Measurements from ENCODE around the gene BZW1.

The BZW1 gene

DNA sequence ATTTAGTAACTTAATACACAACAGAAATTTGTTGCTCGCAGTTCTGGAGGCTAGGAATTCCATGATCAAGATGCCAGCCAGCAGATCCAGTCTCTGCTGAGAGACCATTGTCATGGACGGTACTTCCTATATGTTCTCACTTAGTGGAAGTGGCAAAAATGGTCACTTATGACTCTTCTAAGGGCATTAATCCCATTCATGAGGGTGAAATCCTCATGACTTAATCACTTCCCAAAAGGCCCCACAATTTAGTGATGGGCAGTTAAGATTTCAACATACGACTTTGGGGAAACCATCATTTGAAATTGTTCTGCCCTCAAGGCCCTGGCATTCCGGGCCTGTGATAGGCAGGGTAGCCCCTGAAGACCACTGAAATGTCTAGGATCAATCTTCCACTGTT, 23.0 kb downstream of the BZW1 start:
- no peak for DNase-seq (ENCODE audit: low read depth, low spot score)

GRCh38 chr2:200839513-200839912, 27.8 kb downstream of the BZW1 start:
- DNase-seq (ENCODE audit: low read depth, low spot score), result no peak

GRCh38 chr2:200843993-200844948, 32.6 kb downstream of the BZW1 start:
- DNase-seq (ENCODE audit: low read depth, low spot score), result no peak

DNA sequence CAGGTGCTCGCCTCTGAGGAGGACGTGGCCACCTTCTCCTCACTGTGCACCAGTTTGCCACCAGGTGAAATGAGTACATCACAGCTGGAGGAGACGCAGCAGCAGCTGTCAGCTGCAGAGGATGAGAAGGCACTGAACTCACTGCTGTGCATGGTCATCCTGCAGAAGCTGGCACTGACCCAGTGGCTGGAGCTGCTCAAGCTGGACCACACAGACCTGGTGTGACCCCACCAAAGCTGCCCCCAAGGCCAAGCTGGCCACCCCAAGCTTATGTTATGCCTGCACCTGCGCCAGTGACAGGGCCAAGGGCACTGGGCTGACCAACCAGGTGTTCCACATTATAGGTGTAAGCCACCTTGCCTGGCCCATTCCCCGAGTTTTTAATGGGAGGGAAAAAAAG, 33.5 kb downstream of the BZW1 start:
- no peak for DNase-seq (ENCODE audit: low read depth, low spot score)

- DNase-seq (ENCODE audit: low read depth, low spot score), result no peak
Measured at GRCh38 chr2:200845669-200846325, 34.1 kb downstream of the BZW1 start.

GRCh38 chr2:200847269-200847668, 35.6 kb downstream of the BZW1 start:
- no peak for DNase-seq (ENCODE audit: low read depth, low spot score)

DNA sequence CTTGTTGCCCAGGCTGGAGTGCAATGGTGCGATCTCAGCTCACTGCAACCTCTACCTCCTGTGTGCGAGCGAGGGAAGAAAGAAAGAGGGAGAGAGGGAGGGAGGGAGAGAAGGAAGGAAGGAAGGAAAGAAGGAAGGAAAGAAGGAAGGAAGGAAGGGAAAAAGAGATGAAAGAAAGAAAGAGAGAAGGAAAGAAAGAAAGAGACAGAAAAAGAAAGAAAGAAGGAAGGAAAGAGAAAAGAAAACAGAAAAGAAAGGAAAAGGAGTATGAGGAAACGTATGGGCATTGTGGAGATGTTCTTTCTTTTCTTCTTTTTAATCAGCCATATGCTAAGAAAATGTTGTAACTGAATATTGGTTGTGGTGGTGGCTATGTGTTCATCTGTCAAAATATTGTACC, 36.2 kb downstream of the BZW1 start:
- DNase-seq (ENCODE audit: low read depth, low spot score), result no peak

DNA sequence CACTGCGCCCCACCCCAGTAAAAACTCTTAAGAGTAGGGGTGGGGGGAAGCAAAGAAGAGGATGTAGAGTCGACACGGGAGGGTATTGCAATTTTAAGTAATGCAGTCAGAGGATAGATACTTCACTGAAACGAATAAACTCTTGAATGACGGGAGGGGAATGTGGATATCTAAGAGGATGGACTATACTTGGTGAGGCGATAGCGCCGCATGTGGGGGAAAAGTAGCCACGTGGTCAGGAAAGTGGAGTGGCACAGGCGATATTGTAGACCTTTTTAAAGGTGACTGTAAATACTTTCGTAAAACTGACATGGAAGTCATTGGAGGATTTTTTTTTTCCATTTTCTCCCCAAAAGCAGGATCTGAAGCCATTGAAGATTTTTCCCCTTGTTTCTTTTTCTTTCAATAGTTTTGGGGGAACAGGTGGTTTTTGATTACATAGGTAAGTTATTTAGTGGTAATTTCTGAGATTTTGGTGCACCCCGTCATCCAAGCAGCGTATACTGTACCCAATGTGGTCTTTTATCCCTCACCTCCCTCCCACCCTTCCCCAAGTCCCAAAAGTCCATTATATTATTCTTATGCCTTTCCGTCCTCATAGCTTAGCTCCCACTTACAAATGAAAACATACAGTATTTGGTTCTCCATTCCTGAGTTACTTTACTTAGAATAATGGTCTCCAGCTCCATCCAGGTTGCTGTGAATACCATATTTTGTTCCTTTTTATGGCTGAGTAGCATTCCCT, 39.0 kb downstream of the BZW1 start:
- DNase-seq (ENCODE audit: low read depth, low spot score), result no peak

DNA sequence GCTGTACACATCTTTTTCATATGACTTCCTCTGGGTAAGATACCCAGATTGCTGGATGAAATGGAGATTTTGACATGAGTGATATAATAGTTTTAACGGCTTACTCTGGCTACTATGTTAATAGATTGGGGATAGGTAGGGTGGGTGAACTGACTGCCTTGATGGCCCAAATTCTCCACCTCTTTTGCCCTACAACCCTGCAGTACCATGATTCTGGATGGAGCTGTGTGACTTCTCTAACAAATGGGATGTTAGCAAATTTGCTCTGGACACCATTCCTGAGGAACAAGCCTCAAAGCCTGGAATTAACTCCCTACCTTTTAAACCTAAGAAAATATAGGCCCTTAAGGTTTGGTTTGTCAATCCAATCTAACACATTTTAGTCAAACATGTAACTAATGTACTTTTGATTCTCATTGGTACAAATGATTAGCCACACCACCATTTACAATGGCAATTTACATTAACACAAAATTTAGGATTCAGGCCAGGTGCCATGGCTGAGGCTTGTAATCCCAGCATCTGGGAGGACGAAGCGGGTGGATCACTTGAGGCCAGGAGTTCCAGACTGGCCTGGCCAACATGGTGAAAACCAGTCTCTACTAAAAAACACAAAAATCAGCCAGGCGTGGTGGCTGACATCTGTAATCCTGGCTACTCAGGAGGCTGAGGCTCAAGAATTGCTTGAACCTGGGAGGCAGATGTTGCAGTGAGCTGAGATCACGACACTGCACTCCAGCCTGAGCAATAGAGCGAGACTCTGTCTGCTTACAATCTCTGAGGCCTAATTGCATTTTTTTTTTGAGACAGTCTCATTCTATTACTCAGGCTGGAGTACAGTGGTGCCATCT, 39.9 kb downstream of the BZW1 start:
- no peak for DNase-seq (ENCODE audit: low read depth, low spot score)

DNA sequence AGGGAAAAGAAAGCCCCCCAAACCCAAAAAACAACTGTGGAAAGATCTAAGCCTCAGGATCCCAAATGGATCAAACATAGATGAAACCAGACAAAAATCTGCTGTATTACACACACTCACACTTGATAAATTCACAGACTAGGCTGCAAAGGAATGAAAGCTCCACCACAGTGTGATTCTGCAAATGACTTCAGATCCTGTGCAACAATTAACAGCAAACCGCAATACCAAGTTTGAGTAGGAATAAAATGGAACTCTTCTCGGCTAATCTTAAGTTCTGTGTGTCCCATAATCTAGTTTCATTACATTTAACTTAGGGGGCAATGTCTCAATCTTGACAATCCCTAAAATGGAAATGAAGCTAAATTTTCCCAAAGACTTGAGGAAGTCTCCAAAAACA, 40.9 kb downstream of the BZW1 start:
- no peak for DNase-seq (ENCODE audit: low read depth, low spot score)

DNA sequence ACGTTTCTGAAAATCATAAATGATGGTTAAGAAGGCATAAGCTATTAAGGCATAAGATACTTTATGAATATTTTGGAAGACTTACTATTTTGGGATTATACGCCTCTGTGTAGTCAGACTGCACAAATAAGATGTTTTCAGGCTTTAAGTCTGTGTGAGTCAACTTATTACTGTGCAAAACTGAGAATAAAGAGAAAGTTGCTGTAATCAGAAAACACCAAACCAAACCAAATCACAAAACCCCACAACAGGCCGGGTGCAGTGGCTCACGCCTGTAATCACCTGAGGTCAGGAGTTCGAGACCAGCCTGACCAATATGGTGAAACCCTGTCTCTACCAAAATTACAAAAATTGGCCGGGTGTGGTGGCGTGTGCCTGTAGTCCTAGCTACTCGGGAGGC, 45.1 kb downstream of the BZW1 start:
- DNase-seq (ENCODE audit: low read depth, low spot score), result no peak

- DNase-seq (ENCODE audit: low read depth, low spot score), result no peak
Measured at GRCh38 chr2:200860092-200860795, 48.5 kb downstream of the BZW1 start.

DNA sequence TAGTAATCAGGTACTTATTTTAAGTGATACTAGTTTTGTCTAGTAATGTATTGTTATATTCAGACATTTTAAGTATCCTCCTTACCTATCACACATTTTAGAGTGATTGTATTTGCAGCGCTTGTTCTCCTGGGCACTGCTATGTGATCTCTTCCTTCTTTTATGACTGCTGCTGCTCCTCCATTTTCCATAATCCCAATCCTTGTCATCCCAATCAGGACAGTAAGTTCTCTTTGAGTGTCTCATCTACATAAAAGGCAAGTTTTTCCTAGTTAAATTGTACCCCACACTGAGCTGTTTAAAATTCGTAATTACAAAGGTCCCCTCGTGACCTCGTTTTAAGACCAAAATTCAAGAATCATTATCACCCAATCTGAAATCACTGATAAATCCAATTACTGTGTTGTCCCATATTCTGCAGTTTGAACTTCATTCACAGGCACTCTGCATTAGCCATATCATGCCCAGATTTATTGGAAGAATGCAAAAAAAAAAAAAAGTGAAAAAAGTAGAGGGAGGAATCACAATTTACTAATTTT, 50.0 kb downstream of the BZW1 start:
- DNase-seq (ENCODE audit: low read depth, low spot score), result no peak

GRCh38 chr2:200862532-200863000, 50.9 kb downstream of the BZW1 start:
- no peak for DNase-seq (ENCODE audit: low read depth, low spot score)

DNA sequence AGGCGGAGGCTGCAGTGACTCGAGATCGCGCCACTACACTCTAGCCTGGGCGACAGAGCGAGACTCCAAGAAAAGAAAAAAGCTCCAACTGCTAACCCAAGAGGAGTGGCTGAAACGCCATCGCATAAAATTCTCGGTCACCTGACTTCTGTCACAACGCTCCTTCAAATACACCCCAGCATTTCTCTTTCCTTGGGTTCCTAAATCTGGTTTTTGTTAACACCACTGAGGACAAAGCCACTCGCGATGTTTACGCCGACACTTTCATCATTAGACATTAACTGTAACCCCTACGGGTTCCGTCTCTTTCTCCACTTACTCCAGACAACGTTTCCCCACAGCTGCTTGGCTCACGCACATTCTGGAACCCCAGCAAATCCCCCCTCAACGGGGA, 52.1 kb downstream of the BZW1 start:
- no peak for DNase-seq (ENCODE audit: low read depth, low spot score)

DNA sequence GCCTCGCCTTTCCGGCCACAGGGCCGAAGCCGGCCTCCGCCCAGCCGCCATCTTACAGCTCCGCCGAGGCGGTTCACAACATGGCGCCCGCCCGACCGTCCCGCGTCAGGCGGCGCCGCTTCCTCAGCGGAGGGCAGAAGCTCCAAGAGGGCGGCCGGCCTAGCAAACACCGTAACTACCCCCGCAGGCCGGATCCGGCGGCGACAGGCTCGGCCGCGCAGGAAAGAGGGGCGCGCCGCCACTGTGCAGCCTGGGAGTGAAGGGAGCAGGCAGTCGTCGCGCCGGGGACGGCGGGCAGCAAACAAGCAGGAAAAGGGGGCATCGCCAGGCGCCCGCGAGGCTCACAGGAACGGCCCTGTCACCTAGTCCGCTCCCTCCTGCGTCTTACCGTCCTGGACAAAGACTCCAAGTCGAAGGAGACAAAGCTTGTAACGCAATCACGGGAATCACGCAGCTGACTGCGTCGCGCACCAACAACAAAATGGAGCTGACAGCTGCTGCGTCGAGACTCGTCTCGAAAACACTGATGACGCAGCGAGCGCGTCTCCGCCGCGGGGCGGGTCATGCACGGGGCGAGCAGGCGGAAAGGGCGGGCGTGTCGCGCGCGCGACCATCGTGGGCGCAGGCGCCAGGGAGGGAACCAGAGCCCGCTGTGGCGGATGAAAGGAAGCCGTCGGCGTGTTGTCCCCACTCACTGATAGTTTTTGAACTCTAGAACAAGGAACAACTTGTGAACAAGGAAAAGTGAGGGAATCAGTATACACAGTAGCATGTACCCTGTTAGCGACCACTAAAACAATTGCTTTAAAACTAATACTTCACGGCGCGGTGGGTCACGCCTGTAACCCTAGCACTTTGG, 52.7 kb downstream of the BZW1 start, which contains the start of gene CLK1:
Gene CLK1, minus strand, starts transcription at position 483 of the 859 bp plus-strand sequence. CDS start 2,796 bp downstream, outside the sequence.
- DNase-seq (ENCODE audit: low read depth, low spot score), result peak; percentile 82

GRCh38 chr2:200869014-200869413, 57.3 kb downstream of the BZW1 start:
- no peak for DNase-seq (ENCODE audit: low read depth, low spot score)

DNA sequence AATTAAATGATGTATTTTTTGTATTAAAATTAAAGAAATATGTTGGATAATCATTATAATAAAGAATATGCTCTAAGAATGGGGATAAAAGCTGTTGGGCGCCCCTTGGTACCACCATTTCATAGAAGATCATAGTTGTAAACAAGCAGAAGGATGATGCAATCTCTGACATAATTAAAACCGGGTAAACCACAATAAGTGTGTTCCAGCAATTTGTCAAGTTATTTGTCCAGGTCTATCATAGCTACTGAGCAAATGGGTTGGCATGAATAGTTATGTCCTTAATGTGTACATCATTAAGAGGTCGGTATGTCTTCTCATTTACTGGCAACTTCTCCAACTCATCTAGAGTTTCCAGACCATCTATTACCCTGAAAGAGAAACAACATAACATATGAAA, 59.4 kb downstream of the BZW1 start:
- DNase-seq (ENCODE audit: low read depth, low spot score), result no peak

DNA sequence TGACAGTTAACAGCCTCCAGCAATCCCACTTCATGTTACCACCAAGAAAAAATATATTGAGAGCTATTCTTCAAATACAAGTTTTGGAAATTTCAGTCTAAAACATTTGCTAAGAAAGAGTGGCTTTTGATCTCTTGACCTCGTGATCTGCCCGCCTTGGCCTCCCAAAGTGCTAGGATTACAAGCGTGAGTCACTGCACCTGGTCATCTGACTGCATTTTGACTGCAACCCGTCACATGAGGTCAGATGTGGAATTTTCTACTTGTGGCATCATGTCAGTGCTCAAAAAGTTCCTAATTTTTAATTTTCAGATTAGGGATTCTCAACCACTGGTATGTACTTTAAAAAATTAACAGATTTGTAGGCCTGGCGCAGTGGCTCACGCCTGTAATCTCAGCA, 61.9 kb downstream of the BZW1 start:
- DNase-seq (ENCODE audit: low read depth, low spot score), result no peak
